Large intestine (tissue), 3 donors: ENCODE data around the gene PTPN7. TPM values are rescaled to one million over a fixed set of nuclear protein-coding genes. Genes with fewer than 3 reads are reported as not detected.
A peak's percentile ranks its signal among the peaks of the same experiment; 100 is the strongest.
"Not testable (repeated sequence)": the region's sequence is repeated elsewhere in the genome, so short reads cannot be mapped to it uniquely, and the experiment has no call there.

Source experiments
- DNase-seq, 2 donors: peaks; one replicate each; pipeline versions ENCODE4 v3.0.0 to v3.0.0-alpha.2; 2013
- H3K27ac ChIP-seq: one replicate; pipeline ENCODE4 v1.5.1; 2013; ENCODE audit warnings: low read length
- H3K27me3 ChIP-seq: 2 replicates; pipeline ENCODE4 v1.6.1; 2013; ENCODE audit warnings: low read length; ENCODE audit not compliant: control insufficient read depth, insufficient read depth
- H3K36me3 ChIP-seq: 2 replicates; pipeline ENCODE4 v1.6.1; 2013; ENCODE audit warnings: low read length; ENCODE audit not compliant: control insufficient read depth, insufficient read depth
- H3K4me1 ChIP-seq: one replicate; pipeline ENCODE4 v1.6.1; 2013; ENCODE audit warnings: low read length; ENCODE audit not compliant: control insufficient read depth, insufficient read depth
- H3K4me3 ChIP-seq: one replicate; pipeline ENCODE4 v1.5.1; 2013; ENCODE audit warnings: low read length
- H3K9me3 ChIP-seq: one replicate; pipeline ENCODE4 v1.6.1; 2013; ENCODE audit warnings: mild to moderate bottlenecking, low read depth, low read length, moderate library complexity; ENCODE audit not compliant: control insufficient read depth
- WGBS: methylation state at CpG from one replicate; pipeline ENCODE4 v1.1.5; 2013; ENCODE audit warnings: low lambda C conversion rate; ENCODE audit not compliant: insufficient coverage; 5-methylcytosine and 5-hydroxymethylcytosine counted together
- polyA plus RNA-seq: library from polyadenylated mRNA; unstranded; fragments of 120-200 nt; gene quantifications from one replicate; pipeline ENCODE4 v1.2.1, GENCODE V29; 2013

The PTPN7 gene
- polyA plus RNA-seq, 1 donor = 4.4 TPM

DNA sequence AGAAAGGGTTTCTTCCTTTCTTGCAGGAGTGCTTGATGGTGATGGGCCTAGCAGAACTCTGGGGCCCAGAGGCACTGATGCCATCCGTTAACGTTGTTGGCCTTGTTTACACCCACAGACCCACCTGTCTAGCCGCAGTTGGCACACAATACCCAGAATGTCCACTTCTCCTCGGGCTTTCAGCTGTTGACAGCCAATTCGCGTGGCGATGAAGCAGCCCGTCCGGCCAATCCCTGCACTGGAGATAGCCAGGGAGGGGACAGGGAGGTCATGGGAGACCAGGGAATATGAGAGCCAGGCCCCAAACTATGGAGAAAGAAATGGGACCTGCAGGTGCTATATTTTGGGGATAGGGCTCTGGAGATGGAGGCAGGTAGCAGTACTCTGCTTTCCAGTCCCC is 10.2 kb downstream of the PTPN7 start:
- Histone ChIP-seq H3K4me1 (peaks cover under 1% of the 10 kb centered on the region), H3K9me3 (no peaks in the 10 kb centered on the region), H3K27me3 (no peaks in the 10 kb centered on the region), H3K4me3 (no peak overlapping the region), H3K36me3 (no peaks in the 10 kb centered on the region), H3K27ac (no peak overlapping the region)
- no CpG with 5 or more reads among the region's 9 CpGs for WGBS
- no peak for DNase-seq

DNA sequence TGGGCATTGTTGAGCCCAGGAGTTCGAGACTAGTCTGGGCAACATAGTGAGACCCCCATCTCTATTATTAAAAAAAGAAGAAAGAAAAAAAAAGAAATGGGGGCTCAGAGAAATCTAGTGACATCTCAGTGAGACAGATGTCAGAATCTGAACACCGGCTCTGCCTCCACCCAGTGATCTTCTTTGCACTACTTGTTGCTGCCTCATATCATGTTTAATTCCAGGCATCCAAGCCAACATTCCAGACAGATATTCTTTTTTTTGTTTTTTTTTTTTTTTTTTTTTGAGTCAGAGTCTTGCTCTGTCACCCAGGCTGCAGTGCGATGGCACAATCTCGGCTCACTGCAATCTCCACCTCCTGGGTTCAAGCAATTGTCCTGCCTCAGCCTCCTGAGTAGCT is 10.8 kb downstream of the PTPN7 start:
- Histone ChIP-seq H3K27ac (no peak overlapping the region), H3K4me1 (peaks cover 6% of the 10 kb centered on the region), H3K36me3 (no peaks in the 10 kb centered on the region), H3K4me3 (no peak overlapping the region), H3K27me3 (no peaks in the 10 kb centered on the region), H3K9me3 (no peaks in the 10 kb centered on the region)
- no peak for DNase-seq
- 100% methylated on average over 1 of the region's 4 CpGs for WGBS

DNA sequence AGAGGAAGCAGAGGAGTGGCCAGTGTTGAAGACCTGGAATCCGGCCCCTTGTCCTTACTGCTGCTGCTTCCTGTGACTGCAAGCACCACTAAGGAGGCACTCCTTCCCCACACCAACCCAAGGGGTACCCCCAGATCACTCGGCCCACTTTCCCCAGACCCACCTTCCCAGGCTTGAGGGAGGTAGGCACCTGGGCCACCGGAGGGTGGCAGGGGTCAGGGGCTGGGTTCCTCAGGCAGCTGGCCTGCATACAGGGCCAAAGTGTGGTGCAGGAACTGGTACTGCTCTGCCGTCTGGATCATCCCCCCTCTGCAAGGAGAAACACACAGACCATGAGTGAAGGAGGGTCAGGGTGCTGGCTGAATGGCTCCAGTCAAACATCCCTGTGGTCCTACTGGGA is 12.0 kb downstream of the PTPN7 start:
- Histone ChIP-seq H3K36me3 (no peaks in the 10 kb centered on the region), H3K27me3 (no peaks in the 10 kb centered on the region), H3K4me3 (no peak overlapping the region), H3K9me3 (no peaks in the 10 kb centered on the region), H3K4me1 (peaks cover 7% of the 10 kb centered on the region), H3K27ac (no peak overlapping the region)
- no CpG with 5 or more reads among the region's 4 CpGs for WGBS
- no peak for DNase-seq

DNA sequence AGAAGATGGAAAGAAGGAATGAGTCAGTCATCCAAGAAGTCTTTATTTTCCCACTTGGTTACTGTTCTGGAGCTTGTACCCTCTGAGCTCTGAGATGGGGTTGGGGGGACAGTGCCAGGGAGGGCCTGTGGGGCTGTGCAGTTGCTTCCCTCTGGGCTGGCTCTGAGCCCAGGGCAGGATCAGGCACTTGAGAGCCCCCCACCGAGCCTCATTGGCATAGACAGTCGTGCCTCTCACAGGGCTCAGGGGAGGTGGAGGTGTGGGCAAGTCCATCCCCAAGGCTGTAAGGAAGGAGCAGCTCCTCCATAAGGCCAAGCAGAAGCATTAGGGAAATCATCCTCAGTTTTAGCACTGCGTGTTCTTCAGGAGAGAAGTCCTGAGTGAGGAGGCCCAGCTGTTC is 13.4 kb downstream of the PTPN7 start:
- no CpG with 5 or more reads among the region's 3 CpGs for WGBS
- Histone ChIP-seq H3K36me3 (no peaks in the 10 kb centered on the region), H3K9me3 (no peaks in the 10 kb centered on the region), H3K4me3 (no peak overlapping the region), H3K4me1 (peaks cover 14% of the 10 kb centered on the region), H3K27ac (no peak overlapping the region), H3K27me3 (no peaks in the 10 kb centered on the region)
- DNase-seq = no peak

DNA sequence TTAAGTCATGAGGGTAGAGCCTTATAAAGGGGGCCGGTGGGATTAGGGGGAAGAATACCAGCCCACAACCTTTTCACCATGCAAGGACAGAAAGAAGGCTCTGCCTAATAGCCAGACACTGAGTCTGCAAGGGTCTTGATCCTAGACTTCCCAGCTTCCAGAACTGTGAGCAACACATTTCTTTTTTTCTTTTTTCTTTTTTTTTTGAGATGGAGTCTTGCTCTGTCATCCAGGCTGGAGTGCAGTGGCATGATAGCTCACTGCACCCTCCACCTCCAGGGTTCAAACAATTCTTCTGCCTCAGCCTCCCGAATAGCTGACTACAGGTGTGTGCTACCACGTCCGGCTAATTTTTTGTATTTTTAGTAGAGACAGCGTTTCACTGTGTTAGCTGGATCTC is 14.1 kb downstream of the PTPN7 start:
- Histone ChIP-seq H3K4me1 (peaks cover 14% of the 10 kb centered on the region), H3K9me3 (no peaks in the 10 kb centered on the region), H3K27me3 (no peaks in the 10 kb centered on the region), H3K4me3 (no peak overlapping the region), H3K27ac (no peak overlapping the region), H3K36me3 (no peaks in the 10 kb centered on the region)
- no CpG with 5 or more reads among the region's 5 CpGs for WGBS
- DNase-seq = no peak

DNA sequence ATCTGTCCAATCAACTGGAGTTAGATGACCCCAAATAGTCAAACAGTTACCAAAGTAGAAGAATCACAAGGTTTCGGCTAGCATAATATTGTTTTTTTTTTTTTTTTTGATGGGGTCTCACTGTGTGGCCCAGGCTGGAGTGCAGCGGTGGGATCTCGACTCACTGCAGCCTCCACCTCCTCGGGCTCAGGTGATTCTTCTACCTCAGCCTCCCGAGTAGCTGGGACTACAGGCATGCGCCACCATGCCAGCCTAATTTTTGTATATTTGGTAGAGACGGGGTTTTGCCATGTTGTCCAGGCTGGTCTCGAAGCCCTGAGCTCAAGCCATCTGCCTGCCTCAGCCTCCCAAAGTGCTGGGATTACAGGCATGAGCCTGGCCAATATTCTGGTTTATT is 14.7 kb downstream of the PTPN7 start:
- no CpG with 5 or more reads among the region's 8 CpGs for WGBS
- H3K27me3 ChIP-seq, H3K27ac ChIP-seq, H3K36me3 ChIP-seq, H3K9me3 ChIP-seq, DNase-seq, H3K4me3 ChIP-seq: not testable (repeated sequence)
- peaks cover 14% of the 10 kb centered on the region for H3K4me1 ChIP-seq

DNA sequence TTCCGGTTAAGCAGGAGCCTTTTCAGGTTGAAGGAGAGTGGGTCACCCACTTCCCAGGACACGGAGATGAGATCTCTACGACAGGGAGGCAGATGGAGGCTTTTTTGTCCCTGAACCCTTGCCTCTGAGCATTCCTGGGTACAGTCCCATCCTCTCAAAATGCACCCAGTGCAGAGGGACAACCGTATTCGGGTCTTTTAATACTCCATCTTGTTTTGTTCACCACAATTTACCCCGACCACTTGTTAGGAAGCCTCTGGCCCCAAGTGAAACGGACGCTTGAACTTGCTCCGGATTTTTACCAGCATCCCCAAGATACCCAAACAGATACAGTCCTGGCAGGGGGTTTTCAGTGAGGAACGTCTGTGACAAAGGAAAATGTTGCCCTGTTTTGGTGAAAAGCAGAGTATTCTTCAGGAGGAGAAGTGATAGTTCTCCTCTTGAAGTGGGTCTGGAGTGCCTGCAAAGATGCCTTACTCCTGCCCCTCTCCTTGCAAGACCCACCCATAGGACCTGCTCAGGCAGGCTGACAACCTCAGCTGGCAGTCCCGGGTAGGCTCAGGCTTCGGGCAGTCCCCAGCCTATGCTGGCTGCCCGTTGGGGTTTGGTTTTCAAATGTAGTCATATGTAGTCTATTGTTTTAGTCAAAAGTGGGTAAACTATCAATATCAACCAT is 15.2 kb downstream of the PTPN7 start:
- peak in 1 of 2 donors; percentile 28 for DNase-seq
- no CpG with 5 or more reads among the region's 13 CpGs for WGBS
- Histone ChIP-seq H3K4me3 (peak overlapping the region; percentile 77), H3K36me3 (no peaks in the 10 kb centered on the region), H3K27me3 (no peaks in the 10 kb centered on the region), H3K4me1 (peaks cover 14% of the 10 kb centered on the region), H3K27ac (no peak overlapping the region), H3K9me3 (no peaks in the 10 kb centered on the region)

DNA sequence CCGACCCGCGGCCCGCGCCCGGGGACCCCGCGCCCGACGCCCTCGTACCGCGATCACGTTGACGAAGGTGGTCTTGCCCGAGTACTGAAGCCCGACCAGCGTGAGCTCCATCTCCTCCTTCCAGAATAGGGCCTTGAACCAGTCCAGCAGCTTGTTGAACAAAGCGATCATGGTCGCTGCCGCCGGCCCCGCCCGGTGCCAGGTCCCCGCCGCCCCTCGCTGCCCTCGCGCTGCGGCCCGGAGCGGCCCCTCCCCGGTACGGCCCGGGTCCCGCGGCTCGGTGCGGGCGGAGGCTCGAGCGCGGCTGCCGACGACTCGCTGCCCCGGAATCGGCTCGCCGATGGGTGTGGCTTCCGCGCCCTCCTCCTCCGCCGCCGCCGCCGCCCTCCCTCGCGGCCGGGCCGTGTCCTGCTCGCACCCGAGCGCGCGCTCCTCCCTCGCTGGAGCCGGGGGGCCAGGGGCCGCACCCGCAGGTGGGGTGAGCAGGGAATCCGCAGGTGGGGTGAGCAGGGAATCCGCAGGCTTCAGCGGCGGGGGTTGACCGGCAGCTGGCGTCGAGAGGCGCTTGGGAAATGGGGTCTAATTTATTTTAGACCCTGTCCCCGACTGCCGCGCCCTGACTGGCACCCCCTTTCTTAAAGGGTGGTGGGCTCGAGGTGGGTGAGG is 15.9 kb downstream of the PTPN7 start, which contains the start of gene ARL8A:
ARL8A (minus strand) TSS at position 336 of the 666 bp plus-strand sequence; CDS start at position 171, 165 bp downstream.
- no CpG with 5 or more reads among the region's 82 CpGs for WGBS
- DNase-seq = peak; percentile 51 to 81
- peaks cover 14% of the 10 kb centered on the region for H3K4me1 ChIP-seq
- peak within 1 kb of the TSS; percentile 61 for H3K27ac ChIP-seq
- H3K9me3 ChIP-seq = no peaks in the 10 kb centered on the region
- H3K36me3 ChIP-seq = no peaks in the 10 kb centered on the region
- peak within 1 kb of the TSS; percentile 96 for H3K4me3 ChIP-seq
- no peaks in the 10 kb centered on the region for H3K27me3 ChIP-seq

DNA sequence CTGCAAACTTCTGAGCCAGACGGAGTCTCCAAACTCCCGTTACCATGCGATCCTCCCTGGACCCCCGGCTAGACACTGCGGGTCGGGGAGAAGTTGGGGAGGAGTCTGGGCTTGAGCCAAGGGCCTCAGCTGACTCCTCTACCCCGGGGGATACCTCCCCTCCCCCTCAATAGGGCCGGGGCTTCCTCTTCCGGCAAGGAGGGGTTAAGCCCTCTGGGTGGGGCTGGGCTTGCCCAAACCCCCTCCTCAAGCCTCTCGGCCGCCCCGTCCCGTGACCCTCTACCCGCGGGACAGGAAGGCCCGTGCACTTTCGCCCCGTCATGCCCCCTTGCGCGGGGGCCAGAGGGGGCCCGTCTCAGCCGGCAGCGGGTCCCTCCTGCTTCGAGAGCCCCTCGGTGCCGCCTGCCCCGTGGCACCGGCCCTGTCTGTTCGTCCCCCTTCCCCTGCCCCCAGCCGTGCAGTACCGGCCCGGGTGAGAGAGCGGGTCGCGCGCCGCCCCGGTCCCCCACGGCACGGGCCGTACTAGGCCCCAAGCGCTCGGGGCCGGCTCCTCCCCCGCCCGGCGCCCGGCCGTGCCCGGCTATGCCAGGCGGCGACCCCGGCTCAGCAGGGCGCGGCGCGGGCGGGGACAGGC is 16.5 kb downstream of the PTPN7 start:
- no CpG with 5 or more reads among the region's 58 CpGs for WGBS
- Histone ChIP-seq H3K9me3 (no peaks in the 10 kb centered on the region), H3K27ac (peak overlapping the region; percentile 61), H3K36me3 (no peaks in the 10 kb centered on the region), H3K27me3 (no peaks in the 10 kb centered on the region), H3K4me3 (peak overlapping the region; percentile 96), H3K4me1 (peaks cover 14% of the 10 kb centered on the region)
- DNase-seq = peak; percentile 20 to 51

DNA sequence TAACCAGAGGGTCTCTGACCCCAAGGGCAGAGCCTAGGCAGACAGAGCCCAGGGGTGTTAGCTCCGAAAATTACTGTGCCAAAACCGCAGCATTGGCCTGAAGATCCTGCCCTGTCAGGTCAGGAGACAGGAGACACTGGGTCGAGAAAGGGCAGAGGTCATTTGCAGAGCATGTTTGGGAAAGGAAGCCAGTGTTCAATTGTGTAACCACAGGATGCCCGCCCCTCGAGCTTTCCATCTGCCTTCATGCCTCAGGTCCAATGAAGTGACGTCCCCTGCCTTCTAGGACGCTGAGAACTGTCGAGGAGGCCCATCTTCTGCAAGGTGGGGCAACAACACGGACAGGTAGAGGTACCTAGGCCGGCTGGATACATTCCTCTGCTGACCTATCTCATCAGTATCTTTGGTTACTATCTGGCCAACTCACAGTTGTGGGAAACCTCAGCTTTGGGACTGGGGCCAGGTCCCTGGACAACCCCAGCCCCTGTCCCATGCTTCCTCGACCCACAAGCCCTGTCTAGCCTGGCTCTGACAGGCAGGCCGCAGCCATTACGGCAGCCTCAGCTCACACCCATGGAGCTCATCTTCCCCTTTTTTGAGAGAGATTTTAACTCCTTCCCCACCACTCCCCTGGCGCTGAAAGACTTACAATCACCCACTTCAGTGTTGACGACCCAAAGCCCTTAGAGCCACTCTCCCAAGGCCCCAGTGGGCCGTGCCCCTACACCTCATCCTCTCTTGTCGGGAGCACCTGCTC is 17.2 kb downstream of the PTPN7 start:
- Histone ChIP-seq H3K27ac (peak overlapping the region; percentile 61), H3K9me3 (no peaks in the 10 kb centered on the region), H3K36me3 (peaks cover 4% of the 10 kb centered on the region), H3K4me1 (peaks cover 14% of the 10 kb centered on the region), H3K4me3 (peak overlapping the region; percentile 96), H3K27me3 (no peaks in the 10 kb centered on the region)
- WGBS = no CpG with 5 or more reads among the region's 17 CpGs
- peak in 1 of 2 donors; percentile 42 for DNase-seq
